GM21367 (cell line): ENCODE measurements around the gene MVB12A.
A peak's percentile ranks its signal among the peaks of the same experiment; 100 is the strongest.

Source experiments
- ATAC-seq: cut with Tn5 transposase; IDR thresholded peaks from one replicate; pipeline ENCODE4 v1.9.1; 2021; ENCODE audit not compliant: unreplicated experiment

The MVB12A gene

GRCh38 chr19:17441241-17442021 lies 21.6 kb downstream of the MVB12A start:
- ATAC-seq: no peak

- no peak for ATAC-seq
These were observed 25.8 kb downstream of the MVB12A start for GRCh38 chr19:17445526-17446165.

- no peak for ATAC-seq
These were observed 27.9 kb downstream of the MVB12A start for GRCh38 chr19:17447704-17448130.

GRCh38 chr19:17448131-17448967 lies 28.5 kb downstream of the MVB12A start, which contains the start of gene TMEM221:
TSS of gene TMEM221 (minus strand) at chr19:17448668. CDS start at chr19:17448462, 206 bp downstream.
- ATAC-seq: no peak

GRCh38 chr19:17450264-17451075 lies 30.6 kb downstream of the MVB12A start:
- no peak for ATAC-seq

DNA sequence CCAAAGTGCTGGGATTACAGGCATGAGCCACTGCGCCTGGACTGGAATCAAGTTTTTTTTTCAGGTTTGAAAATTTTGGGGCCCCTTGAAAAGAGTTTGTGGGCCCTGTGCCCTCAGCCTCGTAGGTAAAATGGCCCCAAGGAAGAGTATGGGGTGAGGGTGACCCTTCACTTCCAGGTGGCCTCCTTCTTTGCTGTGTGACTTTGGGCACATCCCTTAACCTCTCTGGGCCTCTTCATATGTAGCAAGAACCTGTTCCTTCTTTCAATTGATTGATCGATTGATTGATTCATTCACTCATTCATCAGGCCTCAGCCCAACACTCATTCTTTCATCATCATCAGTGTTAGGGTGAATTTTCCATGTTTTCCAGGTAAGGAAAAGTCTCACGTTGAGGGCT lies 32.0 kb downstream of the MVB12A start:
- no peak for ATAC-seq

- ATAC-seq: no peak
These were observed 34.8 kb downstream of the MVB12A start for GRCh38 chr19:17454576-17455071.

- no peak for ATAC-seq
These were observed 35.7 kb downstream of the MVB12A start for GRCh38 chr19:17455308-17456123.

- no peak for ATAC-seq
These were observed 36.3 kb downstream of the MVB12A start for GRCh38 chr19:17456127-17456526.

DNA sequence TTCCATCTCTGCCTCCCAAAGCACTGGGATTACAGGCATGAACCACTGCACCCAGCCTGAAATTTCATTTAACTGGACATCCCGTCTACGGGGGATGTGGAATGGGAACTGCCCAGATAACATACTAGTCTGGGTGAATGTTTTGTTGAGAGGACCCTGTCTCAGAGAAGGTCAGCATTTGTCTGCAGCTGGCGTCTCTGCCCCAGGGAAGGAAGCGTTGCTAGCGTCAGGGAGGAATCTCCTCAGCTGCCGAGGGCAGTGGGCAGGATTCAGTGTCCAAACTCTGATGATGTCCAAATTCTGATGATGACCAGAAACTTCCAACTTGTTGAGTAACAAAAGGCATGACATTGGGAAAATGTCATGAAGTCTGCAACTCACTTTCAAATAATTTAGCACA lies 37.8 kb downstream of the MVB12A start:
- ATAC-seq: no peak

- no peak for ATAC-seq
These were observed 39.1 kb downstream of the MVB12A start for GRCh38 chr19:17458970-17459369.

DNA sequence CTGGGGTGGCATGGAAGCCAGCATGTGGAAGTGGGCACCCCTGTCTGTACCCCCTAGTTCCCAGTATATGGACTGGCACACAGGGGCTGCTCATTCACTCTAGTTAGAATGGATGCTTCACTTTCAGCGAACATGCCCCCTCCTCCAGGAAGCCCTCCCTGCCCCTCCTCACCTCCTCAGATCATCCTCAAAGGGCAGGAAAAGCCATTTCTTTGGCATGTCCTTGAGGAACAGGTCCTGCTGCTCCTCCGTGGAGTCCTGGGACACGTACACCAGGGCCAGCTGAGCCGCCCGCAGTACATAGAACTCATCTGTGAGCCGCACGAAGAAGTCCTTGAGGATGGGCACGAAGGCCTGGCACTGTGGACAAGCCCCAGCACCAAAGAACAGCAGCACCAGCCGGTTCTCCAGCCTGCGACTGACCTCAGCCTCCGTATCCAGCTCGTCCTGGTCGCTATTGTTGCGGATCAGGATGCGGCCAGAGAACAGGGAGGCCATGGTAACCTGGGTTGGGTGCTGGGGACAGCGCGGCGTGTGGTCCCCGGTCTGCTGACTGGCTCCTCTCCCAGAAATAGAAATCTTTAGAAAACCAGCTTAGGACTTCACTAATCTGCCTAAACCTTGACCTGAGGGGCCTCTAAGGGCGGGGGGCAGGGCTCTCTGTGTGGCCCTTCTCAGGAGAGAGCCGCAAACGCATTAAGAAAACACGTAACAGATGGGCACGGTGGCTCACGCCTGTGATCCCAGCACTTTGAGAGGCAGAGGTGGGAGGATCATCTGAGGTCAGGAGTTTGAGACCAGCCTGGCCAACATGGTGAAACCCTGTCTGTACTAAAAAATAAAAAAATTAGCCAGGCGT lies 40.8 kb downstream of the MVB12A start, which contains the start of gene NXNL1:
Gene NXNL1, minus strand, starts transcription at position 555 of the 859 bp plus-strand sequence. Its CDS starts 57 bp downstream, at position 498.
- no peak for ATAC-seq

- no peak for ATAC-seq
These were observed 46.6 kb downstream of the MVB12A start for GRCh38 chr19:17466487-17466850.

DNA sequence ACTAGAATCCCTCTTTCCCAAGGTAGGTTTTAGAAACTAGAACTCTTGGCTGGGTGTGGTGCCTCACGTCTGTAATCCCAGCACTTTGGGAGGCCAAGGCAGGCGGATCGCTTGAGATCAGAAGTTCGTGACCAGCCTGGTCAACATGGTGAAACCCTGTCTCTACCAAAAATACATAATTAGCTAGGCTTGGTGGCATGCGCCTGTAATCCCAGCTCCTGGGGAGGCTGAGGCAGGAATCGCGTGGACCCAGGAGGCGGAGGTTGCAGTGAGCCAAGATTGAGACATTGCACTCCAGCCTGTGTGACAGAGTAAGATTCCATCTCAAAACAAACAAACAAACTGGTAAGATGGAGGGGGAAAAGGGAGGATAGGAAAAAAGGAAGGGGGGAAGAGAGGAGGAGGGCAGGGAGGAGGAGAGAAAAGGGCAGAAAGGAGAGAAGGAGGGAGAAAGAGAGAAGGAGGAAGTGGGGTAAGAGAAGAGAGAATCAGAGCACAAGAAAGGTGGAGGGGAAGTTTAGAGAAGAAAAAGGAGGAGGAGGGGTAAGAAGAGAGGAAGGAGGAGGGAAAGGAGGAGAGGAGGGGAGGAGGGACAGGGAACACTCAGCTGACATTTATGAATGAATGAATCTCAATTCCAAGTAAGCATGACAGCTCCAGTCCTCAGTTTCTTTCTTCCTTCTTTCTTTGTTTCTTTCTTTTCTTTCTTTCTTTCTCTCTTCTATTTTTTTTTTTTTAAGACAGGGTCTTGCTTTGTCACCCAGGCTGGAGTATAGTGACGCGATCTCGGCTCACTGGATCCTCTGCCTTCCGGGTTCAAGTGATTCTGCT lies 47.8 kb downstream of the MVB12A start:
- ATAC-seq: no peak

- no peak for ATAC-seq
These were observed 48.6 kb downstream of the MVB12A start for GRCh38 chr19:17468302-17469091.

- ATAC-seq: no peak
These were observed 49.2 kb downstream of the MVB12A start for GRCh38 chr19:17469092-17469480.

DNA sequence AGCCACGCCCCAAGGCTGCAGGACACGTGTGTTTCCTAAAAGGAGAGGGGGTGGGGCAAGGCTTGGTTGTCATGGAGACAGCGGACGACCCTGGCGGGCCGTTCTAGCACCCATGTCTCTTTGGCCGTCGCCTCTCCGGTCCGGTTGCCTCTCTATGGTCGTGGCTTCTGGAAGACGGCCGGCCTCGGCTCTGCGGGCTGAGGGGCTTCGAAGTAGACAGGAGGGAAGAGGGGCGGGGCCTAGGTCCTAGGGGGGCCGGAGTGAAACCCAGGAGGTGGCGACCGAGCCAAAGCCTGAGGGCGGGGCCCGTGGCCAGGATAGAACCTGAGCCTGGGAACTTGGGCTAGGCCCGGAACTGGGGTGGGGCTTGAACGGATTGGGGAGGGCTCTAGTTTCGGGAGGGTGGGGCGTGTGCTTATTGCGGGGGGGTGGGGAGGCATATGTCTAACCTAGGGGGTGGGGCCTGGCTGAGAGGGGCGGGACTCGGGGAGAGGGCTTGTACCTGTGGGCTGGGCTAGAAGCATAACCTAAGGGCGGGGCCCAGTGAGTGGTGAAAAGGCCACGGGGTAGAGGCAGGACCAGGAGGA lies 49.7 kb downstream of the MVB12A start:
- ATAC-seq: peak; percentile 39
